ENCODE data around the gene DACT1.

The DACT1 gene

DNA sequence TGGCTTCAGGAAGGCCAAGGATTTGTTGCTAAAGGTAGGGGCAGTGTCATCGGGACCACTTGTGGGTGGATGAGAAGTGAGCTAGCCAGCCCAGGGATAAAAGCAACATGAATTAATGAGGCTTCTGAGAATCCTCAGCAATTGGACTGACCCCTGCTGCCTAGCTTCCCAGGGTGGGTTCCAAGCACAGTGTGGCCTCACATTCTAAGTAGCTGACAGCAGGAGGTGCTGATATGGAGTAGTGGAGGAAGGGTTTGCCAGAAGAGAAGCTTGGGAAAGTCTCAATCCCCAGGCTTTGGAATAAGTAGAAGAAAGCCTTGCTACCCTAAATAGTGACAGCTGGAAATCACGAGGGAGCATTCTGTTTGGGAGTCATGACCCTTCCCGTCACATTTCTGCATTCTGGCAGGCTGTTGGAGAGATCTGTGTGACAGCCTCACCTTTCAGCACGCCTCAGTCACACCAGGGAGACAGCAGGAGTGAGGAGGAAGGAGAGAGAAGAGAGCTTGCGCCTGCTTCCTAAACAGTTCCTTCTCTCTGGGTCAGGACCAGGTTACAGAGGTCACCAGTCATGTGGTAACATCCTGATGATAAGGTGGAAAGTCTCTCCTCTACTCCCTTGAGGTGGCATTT lies 31.2 kb downstream of the DACT1 start:
- DNase-seq: no peak

DNA sequence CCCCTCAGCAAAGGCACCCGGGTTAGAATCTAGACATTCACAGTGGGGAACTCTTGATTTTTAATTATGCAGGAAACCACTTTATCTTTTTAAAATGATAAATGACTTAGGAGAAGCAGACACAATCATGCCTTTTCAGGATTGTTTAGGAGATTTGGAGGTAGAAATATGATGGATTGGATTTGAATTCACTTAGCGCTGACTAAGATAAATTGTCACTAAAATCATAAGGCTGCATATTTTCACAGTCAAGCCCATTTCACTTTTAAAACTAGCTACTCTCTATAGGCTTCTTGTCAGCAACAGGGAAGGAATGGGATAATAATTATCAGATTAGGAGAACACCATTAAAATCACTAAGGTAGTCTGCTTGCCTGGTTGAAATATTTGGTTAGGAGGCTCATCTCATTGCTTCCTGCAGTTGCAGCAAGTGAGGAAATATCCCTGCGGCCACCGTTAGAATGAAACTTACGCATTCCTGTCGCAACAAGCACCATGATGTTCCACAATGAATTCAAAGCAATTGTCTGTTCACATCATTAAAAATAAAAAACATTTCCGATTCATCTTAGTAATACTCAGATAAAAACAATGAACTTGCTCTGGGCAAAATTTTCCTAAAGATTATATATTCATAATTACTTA lies 31.9 kb downstream of the DACT1 start:
- no peak for DNase-seq

DNA sequence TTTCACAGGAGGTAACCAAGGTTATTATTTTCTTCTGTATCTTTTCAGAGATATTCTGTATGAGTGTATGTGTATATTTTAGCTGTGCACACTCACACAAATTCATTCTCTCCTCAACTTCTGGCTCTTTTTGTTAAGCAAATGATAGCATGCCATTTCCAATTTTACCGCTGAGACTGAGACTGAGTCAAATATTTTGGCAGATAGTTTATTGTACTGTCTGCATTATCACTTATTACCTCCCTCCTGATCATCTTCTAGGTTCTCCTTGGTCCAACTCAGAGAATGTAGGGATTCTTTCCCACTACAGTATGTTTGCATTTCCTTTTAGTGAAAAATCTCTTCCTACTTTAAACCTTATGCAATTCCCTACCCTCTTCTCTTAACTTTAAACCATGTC lies 33.3 kb downstream of the DACT1 start:
- no peak for DNase-seq

DNA sequence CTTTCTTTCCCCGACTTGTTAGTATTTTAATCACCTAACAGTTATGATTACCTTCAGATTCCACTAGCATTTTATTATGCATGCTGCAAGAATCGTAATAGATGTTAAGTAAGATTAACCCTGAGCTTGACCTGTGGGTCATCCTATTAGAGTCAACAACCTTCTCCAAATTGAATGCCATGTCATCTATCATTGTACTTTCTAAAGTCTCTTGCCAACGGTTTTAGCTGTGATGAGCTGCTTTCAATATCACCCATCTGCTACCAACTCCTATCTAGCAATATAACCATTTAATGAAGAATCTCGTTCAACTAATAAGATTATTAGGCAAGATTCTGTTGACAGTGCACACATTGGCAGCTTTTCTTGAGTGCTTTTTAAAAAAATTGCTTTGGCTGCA lies 33.7 kb downstream of the DACT1 start:
- no peak for DNase-seq

DNA sequence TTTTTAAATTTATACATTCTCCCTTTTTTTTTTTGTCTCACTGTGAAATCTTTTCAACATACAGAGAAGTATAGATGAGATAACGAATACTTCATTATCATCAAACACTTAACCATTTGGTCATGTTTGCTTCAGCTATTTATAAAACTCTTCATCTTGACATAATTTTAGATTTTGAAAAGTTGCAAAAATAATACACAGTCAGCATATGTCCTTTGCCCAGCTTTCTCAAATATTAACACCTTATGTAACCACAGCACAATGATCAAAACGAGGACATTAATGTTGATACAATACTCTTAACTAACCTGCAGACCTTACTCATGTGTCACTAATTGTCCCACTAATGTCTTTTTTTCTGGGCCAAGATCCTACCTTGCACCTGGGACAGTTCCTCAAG lies 36.0 kb downstream of the DACT1 start:
- DNase-seq: no peak

DNA sequence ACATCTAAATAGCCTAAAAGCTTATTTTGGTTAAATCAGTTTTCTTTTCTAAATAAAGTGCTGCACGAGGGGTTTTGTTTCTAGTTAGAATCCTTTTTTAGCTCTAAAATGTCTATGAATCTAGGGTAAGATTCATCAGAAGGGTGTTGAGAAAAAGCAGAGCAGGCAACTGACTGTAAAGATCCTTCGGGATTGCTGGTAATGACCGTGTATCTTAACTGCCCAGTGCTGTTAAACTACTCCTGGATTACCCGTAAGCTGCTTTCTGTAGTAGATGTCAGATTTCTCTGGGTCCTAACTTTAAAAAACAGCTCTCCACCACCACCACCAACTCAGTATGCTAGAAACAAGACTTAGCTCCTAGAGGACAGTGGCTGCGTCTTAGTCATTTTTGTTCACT lies 39.2 kb downstream of the DACT1 start:
- DNase-seq: no peak

DNA sequence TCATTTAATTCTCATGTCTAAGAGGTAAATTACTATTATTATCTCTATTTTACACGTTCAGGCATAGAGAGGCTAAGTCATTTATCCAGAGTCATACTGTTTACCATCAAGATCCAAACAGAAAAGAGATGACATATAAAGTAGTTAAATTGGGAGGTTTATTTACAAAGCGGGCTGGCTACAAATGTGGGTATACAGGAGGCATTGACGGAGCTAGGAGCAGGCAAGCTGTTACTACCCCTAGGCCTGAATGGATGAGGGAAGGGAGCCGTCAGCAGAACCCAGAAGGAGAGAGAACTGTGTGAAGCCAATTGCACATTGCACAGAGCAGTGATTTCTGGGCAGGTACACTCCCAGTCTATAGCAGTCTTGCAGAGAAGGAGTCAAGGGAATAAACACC lies 39.8 kb downstream of the DACT1 start:
- DNase-seq: no peak

DNA sequence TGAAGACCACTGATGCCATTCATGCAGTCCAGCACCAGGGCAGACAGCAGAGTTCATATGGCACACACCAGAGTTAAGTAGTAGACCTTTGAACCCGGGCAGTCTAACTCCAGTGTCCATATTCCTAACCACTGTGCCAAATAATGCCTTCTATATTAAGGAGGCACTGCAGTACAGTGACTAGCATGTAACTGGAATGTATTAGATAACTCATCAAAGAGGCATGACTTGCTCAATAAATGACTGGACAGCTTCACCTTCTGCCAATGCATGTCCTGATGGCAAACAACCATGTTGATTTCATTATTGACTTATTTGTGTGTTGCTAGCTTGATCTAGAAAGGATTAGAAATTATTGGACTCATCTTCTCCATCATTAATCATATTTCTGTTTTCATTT lies 40.2 kb downstream of the DACT1 start:
- DNase-seq: no peak

DNA sequence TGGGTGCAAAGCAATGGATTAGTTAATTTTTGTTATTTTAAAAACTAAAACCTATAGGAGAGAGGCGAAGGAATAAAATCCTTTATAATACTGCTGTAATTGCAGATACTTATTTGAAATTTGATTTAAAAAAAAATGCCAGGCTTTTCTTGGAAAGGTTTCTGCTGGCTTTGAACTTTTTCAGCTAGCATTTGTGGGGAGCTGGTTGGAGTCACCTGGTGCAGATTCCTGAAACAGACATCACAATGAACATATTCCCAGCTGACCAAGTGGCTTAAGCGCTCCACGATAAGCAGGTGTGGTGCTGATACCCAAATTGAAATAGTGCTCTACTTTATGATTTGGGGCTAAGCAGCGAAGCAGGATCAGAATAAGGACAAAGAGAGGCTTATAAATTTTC lies 42.9 kb downstream of the DACT1 start:
- DNase-seq: no peak

DNA sequence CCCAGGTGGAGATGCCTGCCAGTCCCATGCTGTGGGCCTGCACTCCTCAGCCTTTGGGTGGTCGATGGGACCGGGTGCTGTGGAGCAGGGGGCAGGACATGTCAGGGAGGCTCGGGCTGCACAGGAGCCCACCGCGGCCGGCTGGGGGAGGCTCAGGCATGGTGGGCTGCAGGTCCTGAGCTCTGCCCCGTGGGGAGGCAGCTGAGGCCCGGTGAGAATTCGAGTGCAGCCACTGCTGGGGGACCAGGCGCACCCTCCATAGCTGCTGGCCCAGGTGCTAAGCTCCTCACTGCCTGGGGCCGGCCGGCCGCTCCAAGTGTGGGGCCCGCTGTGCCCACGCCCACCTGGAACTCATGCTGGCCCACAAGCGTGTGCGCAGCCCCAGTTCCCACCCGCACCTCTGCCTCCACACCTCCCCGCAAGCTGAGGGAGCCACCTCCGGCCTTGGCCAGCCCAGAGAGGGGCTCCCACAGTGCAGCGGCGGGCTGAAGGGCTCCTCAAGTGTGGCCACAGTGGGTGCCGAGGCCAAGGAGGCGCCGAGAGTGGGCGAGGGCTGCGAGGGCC lies 49.6 kb downstream of the DACT1 start:
- no peak for DNase-seq

DNA sequence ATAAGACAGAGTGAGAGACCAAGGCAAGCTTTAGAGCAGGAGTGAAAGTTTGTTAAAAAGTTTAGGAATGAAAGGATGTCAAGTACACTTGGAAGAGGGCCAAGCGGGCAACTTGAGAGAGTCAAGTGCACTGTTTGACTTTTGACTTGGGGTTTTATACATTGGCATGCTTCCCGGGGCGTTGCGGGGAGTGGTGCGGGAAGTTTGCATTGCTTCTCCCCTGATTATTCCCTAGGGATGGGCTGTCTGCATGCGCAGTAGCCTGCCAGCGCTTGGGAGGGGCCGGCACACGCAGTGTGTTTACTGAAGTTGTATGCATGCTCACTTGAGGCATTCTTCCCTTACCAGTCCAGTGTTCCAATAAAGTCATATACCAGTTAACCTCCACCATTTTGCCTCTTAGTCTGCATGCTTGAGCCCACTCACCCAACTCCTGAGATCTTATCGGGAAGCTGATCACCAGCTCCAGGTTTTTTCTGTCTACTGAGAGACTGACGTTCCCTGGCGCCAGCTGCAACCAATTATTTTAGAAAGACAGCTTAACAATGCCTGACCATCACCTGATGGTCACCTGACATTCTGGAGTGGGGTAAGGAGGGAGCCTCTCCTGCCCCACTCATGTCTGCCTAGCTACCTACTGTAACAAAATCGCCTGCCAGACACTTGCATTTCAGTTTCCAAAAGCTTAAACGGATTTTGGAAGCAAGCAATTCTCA lies 53.2 kb downstream of the DACT1 start:
- peak; percentile 98 for DNase-seq

DNA sequence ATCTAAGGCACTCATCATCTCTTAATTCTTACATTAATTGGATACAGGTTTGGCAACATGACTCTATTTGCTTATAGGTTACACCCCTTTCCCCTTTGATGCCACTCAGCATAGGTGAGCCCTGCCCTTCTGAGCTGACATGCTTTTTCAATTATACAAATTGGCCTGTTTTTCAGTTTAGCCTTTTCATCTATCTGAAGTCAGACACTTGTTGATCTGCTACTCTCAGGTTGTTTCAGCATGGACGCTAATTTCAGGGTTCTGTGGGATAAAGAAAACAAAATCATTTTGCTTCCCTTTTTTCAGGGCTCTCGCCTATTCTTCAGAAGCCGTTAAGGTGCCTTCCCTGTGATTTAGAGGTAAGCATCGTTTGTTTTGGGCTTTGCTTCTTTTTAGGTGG lies 55.3 kb downstream of the DACT1 start:
- peak; percentile 97 for DNase-seq

DNA sequence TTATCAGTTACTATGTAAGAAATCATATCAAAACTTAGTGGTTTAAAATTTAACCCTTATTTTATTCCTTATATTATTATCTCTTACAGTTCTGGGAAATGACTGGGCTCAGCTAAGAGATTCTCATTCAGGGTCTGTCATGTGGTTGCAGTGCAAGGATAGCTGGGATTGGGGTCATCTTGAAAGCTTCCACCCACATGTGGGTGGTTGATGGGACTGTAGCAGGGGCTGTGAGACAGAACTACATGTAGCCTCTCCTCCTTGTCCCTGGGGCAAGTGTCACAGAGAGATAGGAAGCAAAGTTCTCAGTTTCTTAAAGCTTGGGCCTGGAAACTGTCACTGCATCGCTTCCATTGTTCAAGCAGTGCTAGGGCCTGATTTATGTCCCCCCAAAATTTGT lies 57.8 kb downstream of the DACT1 start:
- DNase-seq: no peak

DNA sequence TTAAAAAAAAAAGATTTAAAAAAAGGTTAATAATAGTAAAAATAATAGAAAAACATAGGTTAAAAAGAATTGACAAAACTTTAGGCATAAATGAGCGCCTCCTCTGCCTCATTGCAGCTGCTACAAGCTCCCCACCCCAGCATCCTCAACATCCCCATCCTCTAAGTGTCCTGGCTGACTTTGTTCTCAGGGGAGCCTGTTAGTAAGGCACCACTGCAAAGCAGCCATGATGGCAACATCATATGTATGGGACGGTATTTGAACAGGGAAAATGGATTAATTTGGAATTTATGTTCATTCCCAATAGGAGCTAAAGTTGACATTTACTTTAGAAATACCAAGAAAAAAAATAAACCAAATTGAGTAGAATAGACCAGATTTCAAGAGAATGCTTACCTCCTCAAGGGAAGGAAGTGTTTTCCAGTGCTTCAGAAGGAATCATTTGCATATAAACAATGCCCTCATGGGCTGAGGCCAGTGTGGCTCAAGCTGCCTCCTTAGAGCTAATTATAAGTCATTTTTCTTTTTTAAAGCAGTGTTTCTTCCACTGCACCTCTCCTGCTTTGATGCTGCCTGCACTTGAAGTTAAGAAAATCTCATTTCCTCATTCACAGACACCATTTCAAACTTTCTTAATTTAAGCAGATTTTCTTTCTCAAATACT lies 59.6 kb downstream of the DACT1 start:
- DNase-seq: no peak
